ENCODE results near the gene AFP. TPM values are rescaled to one million over a fixed set of nuclear protein-coding genes. Genes with fewer than 3 reads are reported as not detected.

AFP gene
- total and polyA plus RNA-seq, 4 donors = 0.10 to 8.4 (median 3.5) TPM

- H3K27me3 ChIP-seq (ENCODE audit: control insufficient read depth, insufficient read depth, low read length) = no peaks in the 10 kb centered on the region
- DNase-seq (ENCODE audit: low read depth in 4 of 6, low spot score in 6 of 6) = no peak
- H3K4me3 ChIP-seq (ENCODE audit: low read depth, low read length) = no peak overlapping the region
- no peak overlapping the region for H3K27ac ChIP-seq (ENCODE audit: low read depth, low read length)
- no peaks in the 10 kb centered on the region for H3K9me3 ChIP-seq (ENCODE audit: control insufficient read depth, insufficient read depth, low read length)
- no peaks in the 10 kb centered on the region for H3K4me1 ChIP-seq (ENCODE audit: control insufficient read depth, insufficient read depth, low read length)
- no peaks in the 10 kb centered on the region for H3K36me3 ChIP-seq (ENCODE audit: control insufficient read depth, insufficient read depth, low read length)
These were observed 17.6 kb downstream of the AFP start for GRCh38 chr4:73453701-73454005.

DNA sequence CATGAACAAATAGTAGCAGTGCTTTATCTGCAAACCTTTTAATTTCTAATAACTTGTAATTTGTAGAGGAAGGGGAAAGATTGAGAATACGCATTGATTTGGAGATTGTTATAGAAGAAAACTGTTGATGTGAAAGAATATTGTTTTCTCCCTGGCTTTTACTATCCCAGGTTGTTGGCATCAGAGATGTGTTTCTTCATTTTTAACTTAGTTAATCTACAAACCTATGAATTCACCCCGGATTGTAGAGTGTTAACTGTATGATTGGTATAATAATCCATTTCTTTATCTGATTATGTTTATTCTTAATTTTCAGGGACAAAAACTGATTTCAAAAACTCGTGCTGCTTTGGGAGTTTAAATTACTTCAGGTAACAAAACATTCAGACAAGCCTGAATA is 18.9 kb downstream of the AFP start:
- H3K27me3 ChIP-seq (ENCODE audit: control insufficient read depth, insufficient read depth, low read length) = no peaks in the 10 kb centered on the region
- no CpG with 5 or more reads among the region's 3 CpGs for WGBS (ENCODE audit: insufficient coverage)
- no peak for DNase-seq (ENCODE audit: low read depth in 4 of 6, low spot score in 6 of 6)

GRCh38 chr4:73456177-73457022 is 20.4 kb downstream of the AFP start:
- H3K36me3 ChIP-seq (ENCODE audit: control insufficient read depth, insufficient read depth, low read length) = no peaks in the 10 kb centered on the region
- no peak overlapping the region for H3K27ac ChIP-seq (ENCODE audit: low read depth, low read length)
- no peaks in the 10 kb centered on the region for H3K27me3 ChIP-seq (ENCODE audit: control insufficient read depth, insufficient read depth, low read length)
- no peak for DNase-seq (ENCODE audit: low read depth in 4 of 6, low spot score in 6 of 6)
- 88% methylated on average over 4 of the region's 5 CpGs for WGBS (ENCODE audit: insufficient coverage)
- H3K9me3 ChIP-seq (ENCODE audit: control insufficient read depth, insufficient read depth, low read length) = no peaks in the 10 kb centered on the region
- no peak overlapping the region for H3K4me3 ChIP-seq (ENCODE audit: low read depth, low read length)
- no peaks in the 10 kb centered on the region for H3K4me1 ChIP-seq (ENCODE audit: control insufficient read depth, insufficient read depth, low read length)

More for the DNA sequence above, 18.9 kb downstream of the AFP start:
- no peaks in the 10 kb centered on the region for H3K36me3 ChIP-seq (ENCODE audit: control insufficient read depth, insufficient read depth, low read length)
- H3K4me3 ChIP-seq (ENCODE audit: low read depth, low read length) = no peak overlapping the region
- no peaks in the 10 kb centered on the region for H3K9me3 ChIP-seq (ENCODE audit: control insufficient read depth, insufficient read depth, low read length)
- H3K27ac ChIP-seq (ENCODE audit: low read depth, low read length) = no peak overlapping the region
- H3K4me1 ChIP-seq (ENCODE audit: control insufficient read depth, insufficient read depth, low read length) = no peaks in the 10 kb centered on the region

- Histone ChIP-seq H3K27me3 (ENCODE audit: control insufficient read depth, insufficient read depth, low read length) (no peaks in the 10 kb centered on the region), H3K36me3 (ENCODE audit: control insufficient read depth, insufficient read depth, low read length) (no peaks in the 10 kb centered on the region), H3K9me3 (ENCODE audit: control insufficient read depth, insufficient read depth, low read length) (no peaks in the 10 kb centered on the region), H3K27ac (ENCODE audit: low read depth, low read length) (no peak overlapping the region), H3K4me3 (ENCODE audit: low read depth, low read length) (no peak overlapping the region), H3K4me1 (ENCODE audit: control insufficient read depth, insufficient read depth, low read length) (no peaks in the 10 kb centered on the region)
- no peak for DNase-seq (ENCODE audit: low read depth in 4 of 6, low spot score in 6 of 6)
- WGBS (ENCODE audit: insufficient coverage) = 92% methylated on average over 2 of the region's 4 CpGs
These were observed 22.4 kb downstream of the AFP start for GRCh38 chr4:73458184-73459047.

DNA sequence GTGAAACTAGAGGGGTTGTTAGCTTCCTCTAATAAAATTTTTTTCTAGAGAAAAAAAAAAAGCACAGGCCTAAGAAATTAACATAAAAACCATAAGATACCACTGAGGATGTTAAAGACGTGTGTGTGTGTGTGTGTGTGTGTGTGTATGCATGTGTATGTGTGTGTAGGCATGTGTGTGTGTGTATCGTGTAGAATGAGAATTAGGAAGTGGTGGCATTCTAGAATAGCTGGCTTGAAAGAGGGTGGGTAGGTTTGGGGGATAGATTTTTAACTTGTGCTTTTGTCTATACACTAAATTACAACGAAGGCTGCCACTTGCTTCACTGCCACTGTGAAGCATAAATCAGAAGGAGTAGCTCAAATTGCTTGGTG is 23.0 kb downstream of the AFP start:
- no peaks in the 10 kb centered on the region for H3K4me1 ChIP-seq (ENCODE audit: control insufficient read depth, insufficient read depth, low read length)
- H3K27ac ChIP-seq (ENCODE audit: low read depth, low read length) = no peak overlapping the region
- no peaks in the 10 kb centered on the region for H3K36me3 ChIP-seq (ENCODE audit: control insufficient read depth, insufficient read depth, low read length)
- no peaks in the 10 kb centered on the region for H3K9me3 ChIP-seq (ENCODE audit: control insufficient read depth, insufficient read depth, low read length)
- H3K4me3 ChIP-seq (ENCODE audit: low read depth, low read length) = no peak overlapping the region
- no peak for DNase-seq (ENCODE audit: low read depth in 4 of 6, low spot score in 6 of 6)
- 40% methylated on average over 2 of the region's 3 CpGs for WGBS (ENCODE audit: insufficient coverage)
- no peaks in the 10 kb centered on the region for H3K27me3 ChIP-seq (ENCODE audit: control insufficient read depth, insufficient read depth, low read length)

DNA sequence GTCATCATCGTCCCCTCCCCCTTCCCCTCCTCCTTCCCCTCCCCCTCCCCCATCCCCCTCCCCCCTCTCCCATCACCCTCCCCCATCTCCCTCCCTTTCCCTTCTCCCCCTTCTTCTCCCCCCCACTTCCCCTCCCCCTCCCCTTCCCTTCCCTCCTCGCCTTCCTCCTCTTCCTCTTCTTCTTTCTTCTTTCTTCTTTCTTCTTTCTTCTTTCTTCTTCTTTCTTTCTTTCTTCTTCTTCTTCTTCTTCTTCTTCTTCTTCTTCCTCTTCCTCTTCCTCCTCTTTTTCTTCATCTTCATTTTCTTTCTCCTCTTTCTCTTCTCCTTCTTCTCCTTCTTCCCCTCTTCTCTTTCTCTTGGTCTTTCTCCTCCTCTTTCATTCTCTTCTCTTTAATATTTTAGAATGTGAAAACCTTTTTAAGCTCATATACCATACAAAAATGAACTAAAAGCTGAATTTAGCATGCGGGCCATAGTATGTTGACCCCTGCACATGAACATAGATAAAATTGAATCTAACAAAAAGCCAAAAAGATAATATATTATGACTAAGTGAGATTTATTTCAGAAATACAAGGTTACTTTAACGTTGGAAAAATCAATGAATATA is 25.0 kb downstream of the AFP start:
- DNase-seq (ENCODE audit: low read depth in 4 of 6, low spot score in 6 of 6) = no peak
- 86% methylated on average over 1 of the region's 4 CpGs for WGBS (ENCODE audit: insufficient coverage)
- Histone ChIP-seq H3K9me3 (ENCODE audit: control insufficient read depth, insufficient read depth, low read length) (no peaks in the 10 kb centered on the region), H3K27ac (ENCODE audit: low read depth, low read length) (no peak overlapping the region), H3K4me1 (ENCODE audit: control insufficient read depth, insufficient read depth, low read length) (no peaks in the 10 kb centered on the region), H3K27me3 (ENCODE audit: control insufficient read depth, insufficient read depth, low read length) (no peaks in the 10 kb centered on the region), H3K4me3 (ENCODE audit: low read depth, low read length) (no peak overlapping the region), H3K36me3 (ENCODE audit: control insufficient read depth, insufficient read depth, low read length) (no peaks in the 10 kb centered on the region)

DNA sequence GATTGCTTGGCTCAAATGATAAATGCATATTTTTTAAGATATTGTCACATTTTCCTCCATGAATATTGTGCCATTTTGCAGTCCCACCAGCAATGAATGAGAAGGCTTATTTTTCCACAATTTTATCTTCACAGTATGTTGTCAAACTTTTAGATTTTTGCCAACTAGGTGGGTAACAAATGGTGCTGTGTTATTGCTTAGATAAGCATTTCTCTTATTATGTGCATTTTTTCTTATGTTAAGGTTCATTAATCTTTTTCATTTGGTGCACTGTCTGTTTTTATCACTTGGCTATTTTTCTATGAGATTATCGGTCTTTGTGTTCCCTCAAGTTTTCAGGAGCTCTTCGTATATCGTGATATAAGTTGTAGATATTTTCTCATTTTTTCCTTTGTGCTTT is 32.1 kb downstream of the AFP start:
- Histone ChIP-seq H3K27me3 (ENCODE audit: control insufficient read depth, insufficient read depth, low read length) (no peaks in the 10 kb centered on the region), H3K4me3 (ENCODE audit: low read depth, low read length) (no peak overlapping the region), H3K4me1 (ENCODE audit: control insufficient read depth, insufficient read depth, low read length) (no peaks in the 10 kb centered on the region), H3K27ac (ENCODE audit: low read depth, low read length) (no peak overlapping the region), H3K9me3 (ENCODE audit: control insufficient read depth, insufficient read depth, low read length) (no peaks in the 10 kb centered on the region), H3K36me3 (ENCODE audit: control insufficient read depth, insufficient read depth, low read length) (no peaks in the 10 kb centered on the region)
- DNase-seq (ENCODE audit: low read depth in 4 of 6, low spot score in 6 of 6) = no peak
- no CpG with 5 or more reads among the region's 3 CpGs for WGBS (ENCODE audit: insufficient coverage)

DNA sequence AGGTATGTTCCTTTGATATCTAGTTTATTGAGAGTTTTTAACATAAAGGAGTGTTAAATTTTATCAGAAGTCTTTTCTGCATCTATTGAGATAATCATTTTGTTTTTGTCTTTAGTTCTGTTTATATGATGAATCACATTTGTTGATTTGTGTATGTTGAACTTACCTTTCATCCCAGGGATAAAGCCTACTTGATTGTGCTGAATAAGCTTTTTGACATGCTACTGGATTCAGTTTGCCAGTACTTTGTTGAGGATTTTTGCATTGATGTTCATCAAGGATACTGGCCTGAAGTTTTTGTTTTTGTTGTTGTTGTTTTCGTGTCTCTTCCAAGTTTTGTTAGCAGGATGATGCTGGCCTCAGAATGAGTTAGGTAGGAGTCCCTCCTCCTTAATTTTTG is 34.7 kb downstream of the AFP start:
- no peak for DNase-seq (ENCODE audit: low read depth in 4 of 6, low spot score in 6 of 6)
- H3K27me3 ChIP-seq (ENCODE audit: control insufficient read depth, insufficient read depth, low read length) = no peaks in the 10 kb centered on the region
- H3K36me3 ChIP-seq (ENCODE audit: control insufficient read depth, insufficient read depth, low read length) = no peaks in the 10 kb centered on the region
- H3K4me1 ChIP-seq (ENCODE audit: control insufficient read depth, insufficient read depth, low read length) = no peaks in the 10 kb centered on the region
- no CpG with 5 or more reads among the region's 1 CpG for WGBS (ENCODE audit: insufficient coverage)
- H3K9me3 ChIP-seq (ENCODE audit: control insufficient read depth, insufficient read depth, low read length) = peaks cover 3% of the 10 kb centered on the region
- H3K4me3 ChIP-seq (ENCODE audit: low read depth, low read length) = no peak overlapping the region
- H3K27ac ChIP-seq (ENCODE audit: low read depth, low read length) = no peak overlapping the region

- no peaks in the 10 kb centered on the region for H3K27me3 ChIP-seq (ENCODE audit: control insufficient read depth, insufficient read depth, low read length)
- WGBS (ENCODE audit: insufficient coverage) = 83% methylated on average over 9 of the region's 11 CpGs
- H3K4me1 ChIP-seq (ENCODE audit: control insufficient read depth, insufficient read depth, low read length) = no peaks in the 10 kb centered on the region
- H3K36me3 ChIP-seq (ENCODE audit: control insufficient read depth, insufficient read depth, low read length) = no peaks in the 10 kb centered on the region
- DNase-seq (ENCODE audit: low read depth in 4 of 6, low spot score in 6 of 6) = no peak
- H3K9me3 ChIP-seq (ENCODE audit: control insufficient read depth, insufficient read depth, low read length) = peaks cover 3% of the 10 kb centered on the region
- H3K4me3 ChIP-seq (ENCODE audit: low read depth, low read length) = no peak overlapping the region
- no peak overlapping the region for H3K27ac ChIP-seq (ENCODE audit: low read depth, low read length)
These were observed 41.2 kb downstream of the AFP start for GRCh38 chr4:73477176-73477575.
